Mucosa of rectum (tissue), 2 donors: Measurements from ENCODE around the gene HOXA4.
A peak's percentile ranks its signal among the peaks of the same experiment; 100 is the strongest.

Experiments
- H3K27ac ChIP-seq, 2 donors: one replicate each; pipeline ENCODE4 v1.7.0; 2013; ENCODE audit warnings: inconsistent platforms in 2 of 2, low read depth in 2 of 2, low read length in 2 of 2
- H3K27me3 ChIP-seq, 2 donors: one replicate each; pipeline ENCODE4 v1.7.0; 2013; ENCODE audit warnings: low read length in 2 of 2; ENCODE audit not compliant: control insufficient read depth in 2 of 2, insufficient read depth in 2 of 2
- H3K36me3 ChIP-seq, 2 donors: one replicate each; pipeline ENCODE4 v1.7.0; 2013; ENCODE audit warnings: low read length in 2 of 2; ENCODE audit not compliant: control insufficient read depth in 2 of 2, insufficient read depth in 2 of 2
- H3K4me1 ChIP-seq, 2 donors: one replicate each; pipeline ENCODE4 v1.7.0; 2013; ENCODE audit warnings: low read length in 2 of 2, mild to moderate bottlenecking in 1 of 2; ENCODE audit not compliant: control insufficient read depth in 2 of 2, insufficient read depth in 2 of 2
- H3K4me3 ChIP-seq, 2 donors: one replicate each; pipeline ENCODE4 v1.7.0; 2013; ENCODE audit warnings: low read length in 2 of 2
- H3K9ac ChIP-seq, 2 donors: one replicate each; pipeline ENCODE4 v1.7.0; 2013; ENCODE audit warnings: low read length in 2 of 2, low read depth in 1 of 2, mild to moderate bottlenecking in 1 of 2
- H3K9me3 ChIP-seq, 2 donors: one replicate each; pipeline ENCODE4 v1.7.0; 2013; ENCODE audit warnings: low read length in 2 of 2; ENCODE audit not compliant: control insufficient read depth in 2 of 2
- donor health status: healthy.
- donor health status: Normal muscosa, but diverticular disease.

HOXA4 gene

DNA sequence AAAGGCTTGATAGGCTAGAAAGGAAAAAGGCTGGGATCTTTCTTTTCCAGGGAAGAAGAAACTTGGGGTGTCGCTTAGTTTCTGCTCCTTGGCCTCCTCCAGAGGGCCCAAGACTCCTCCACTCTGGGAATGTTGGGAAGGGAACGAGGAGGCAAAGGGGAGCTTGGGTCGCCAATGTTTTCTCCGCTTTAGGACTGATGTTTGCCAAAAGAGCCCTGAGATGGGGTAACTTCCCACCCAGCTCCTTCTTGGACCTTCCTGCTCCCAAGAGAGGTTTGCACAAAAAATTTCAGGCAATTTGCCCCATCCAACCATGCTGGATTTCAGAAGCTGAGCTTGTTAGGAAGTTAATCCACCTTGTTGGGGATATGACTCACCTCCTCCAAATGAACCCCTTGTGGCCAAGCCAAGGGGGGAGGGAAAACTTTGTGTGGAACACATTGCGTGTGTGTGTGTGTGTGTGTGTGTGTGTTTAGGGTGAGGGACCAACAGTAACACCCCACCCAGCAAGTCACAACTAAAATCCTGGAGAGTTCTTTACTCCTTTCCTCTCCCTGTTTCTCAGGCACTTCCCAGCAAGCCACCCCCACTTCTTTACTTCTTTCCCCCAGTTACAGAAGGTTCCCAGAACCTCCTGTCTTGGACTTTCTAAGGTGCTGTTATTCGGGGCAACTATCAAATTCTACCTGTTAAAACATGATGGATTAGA is 19.4 kb downstream of the HOXA4 start:
- Histone ChIP-seq H3K9me3 (no peaks in the 10 kb centered on the region), H3K27me3 (no peaks in the 10 kb centered on the region), H3K4me1 (peaks cover 60 to 70% of the 10 kb centered on the region in 2 donors), H3K27ac (peak overlapping the region; percentile 73 to 79), H3K9ac (peak overlapping the region; percentile 10 to 41), H3K4me3 (peak overlapping the region in 1 of 2 donors; percentile 50), H3K36me3 (peaks cover 3 to 8% of the 10 kb centered on the region in 2 donors)

DNA sequence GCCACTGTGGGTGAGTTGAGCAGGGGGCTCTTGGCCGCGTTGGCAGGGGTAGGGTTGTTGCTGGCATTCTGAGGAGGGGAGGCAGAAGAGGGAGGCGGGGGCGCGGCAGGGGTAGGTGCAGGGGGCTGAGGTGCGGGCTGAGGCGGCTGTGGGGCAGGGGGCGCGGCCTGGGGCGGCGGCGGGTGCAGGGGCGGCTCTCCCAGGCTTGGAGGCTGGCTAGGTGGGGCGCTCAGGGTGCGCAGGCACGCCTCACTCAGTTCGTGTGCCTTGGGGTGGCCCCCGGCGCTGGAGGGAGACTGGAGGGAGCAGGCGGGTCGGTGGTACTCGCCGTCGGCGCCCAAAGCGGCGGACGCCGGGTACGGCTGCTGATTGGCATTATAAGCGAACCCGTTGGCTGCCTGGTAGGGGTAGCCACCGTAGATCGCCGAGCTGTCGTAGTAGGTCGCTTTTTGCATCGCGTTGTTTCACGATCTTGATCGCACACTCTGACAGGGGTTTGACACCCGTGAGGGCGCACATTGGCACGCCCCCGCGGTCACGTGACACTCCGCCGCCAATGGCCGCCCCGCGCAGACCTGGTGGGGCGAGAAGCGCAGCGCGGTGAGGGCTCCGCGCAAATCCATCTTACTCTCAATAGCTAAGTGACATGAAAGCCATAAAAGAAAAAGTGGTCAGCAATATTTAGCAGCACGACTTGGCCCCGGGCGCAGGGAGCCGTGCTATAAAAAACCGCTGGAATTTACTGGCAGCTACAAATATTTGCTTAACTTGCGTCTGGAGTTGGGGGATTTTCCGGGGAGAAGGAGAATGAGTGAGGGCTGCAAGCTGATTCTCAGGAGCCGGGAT is 20.1 kb downstream of the HOXA4 start:
- peaks cover 3 to 8% of the 10 kb centered on the region in 2 donors for H3K36me3 ChIP-seq
- H3K4me3 ChIP-seq, result peak overlapping the region; percentile 4 to 50
- peak overlapping the region in 1 of 2 donors; percentile 41 for H3K9ac ChIP-seq
- H3K27ac ChIP-seq, result peak overlapping the region; percentile 73 to 79
- peaks cover 55 to 65% of the 10 kb centered on the region in 2 donors for H3K4me1 ChIP-seq
- no peaks in the 10 kb centered on the region for H3K9me3 ChIP-seq
- no peaks in the 10 kb centered on the region for H3K27me3 ChIP-seq

DNA sequence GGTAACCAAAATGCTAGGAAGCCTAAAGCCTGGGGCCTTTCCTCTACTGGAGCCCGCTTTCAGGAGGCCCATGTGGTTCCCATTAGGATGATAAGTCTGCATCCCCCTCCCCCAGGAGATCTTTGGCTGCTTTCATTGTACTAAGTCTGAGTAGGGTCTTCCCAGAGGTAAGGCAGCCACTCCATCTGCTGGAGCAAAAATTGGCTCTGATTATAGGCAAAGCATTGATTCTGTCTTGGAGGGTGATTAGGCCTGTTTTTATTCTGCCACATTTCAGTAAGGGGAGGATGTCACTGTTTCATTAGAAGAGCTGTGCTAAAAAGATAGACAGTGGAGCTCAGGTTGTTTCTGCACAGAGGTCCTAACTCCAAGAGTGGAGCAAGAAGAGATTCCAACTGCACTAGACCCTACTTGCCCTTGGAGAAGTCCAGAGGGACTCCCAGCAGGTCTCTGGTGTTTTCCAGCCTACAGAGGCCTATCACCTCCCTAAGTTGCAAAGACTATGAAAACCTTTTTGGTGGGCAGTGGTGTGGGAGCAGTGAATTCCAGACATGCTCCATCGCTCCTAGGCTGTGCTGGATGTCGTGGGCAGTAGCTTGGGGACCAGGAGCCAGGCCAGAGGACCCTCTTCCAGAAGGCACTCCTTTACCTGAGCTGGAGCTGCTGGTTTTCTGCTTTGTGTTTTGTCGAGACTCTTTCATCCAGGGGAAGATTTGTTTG is 20.9 kb downstream of the HOXA4 start:
- Histone ChIP-seq H3K9ac (peak overlapping the region in 1 of 2 donors; percentile 2), H3K9me3 (no peaks in the 10 kb centered on the region), H3K27me3 (no peaks in the 10 kb centered on the region), H3K27ac (peak overlapping the region; percentile 88 to 89), H3K4me3 (no peak overlapping the region), H3K36me3 (peaks cover 3 to 8% of the 10 kb centered on the region in 2 donors), H3K4me1 (peaks cover 48 to 59% of the 10 kb centered on the region in 2 donors)

DNA sequence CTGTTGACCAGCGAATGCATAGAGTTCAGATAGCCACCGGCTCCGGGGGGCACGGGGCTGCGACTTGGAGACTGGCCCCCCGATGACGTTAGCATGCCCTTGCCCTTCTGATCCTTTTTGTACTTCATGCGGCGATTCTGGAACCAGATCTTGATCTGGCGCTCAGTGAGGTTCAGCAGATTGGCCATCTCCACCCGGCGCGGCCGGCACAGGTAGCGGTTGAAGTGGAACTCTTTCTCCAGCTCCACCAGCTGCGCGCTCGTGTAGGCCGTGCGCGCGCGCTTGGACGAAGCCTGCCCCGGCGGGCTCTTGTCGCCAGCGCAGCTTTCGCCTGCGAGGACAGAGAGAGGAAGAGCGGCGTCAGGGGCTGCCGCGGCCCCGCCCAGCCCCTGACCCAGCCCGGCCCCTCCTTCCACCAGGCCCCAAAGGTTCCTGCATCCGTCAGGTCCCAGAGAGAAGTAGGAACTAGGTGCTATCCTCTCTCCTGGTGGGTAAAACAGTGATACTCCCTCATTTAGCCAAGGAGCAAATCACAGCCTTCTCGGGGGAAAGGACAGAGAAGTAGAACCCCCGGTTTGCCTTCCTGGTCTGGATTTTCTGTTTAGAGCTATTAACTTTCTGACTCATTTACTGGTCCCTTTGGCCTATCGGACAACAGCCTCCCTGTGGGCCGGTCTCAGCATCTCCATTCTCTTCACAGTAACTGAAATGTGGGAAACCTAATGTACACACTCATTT is 22.0 kb downstream of the HOXA4 start:
- peak overlapping the region; percentile 88 to 89 for H3K27ac ChIP-seq
- peak overlapping the region; percentile 49 to 78 for H3K9ac ChIP-seq
- H3K4me1 ChIP-seq, result peaks cover 44 to 59% of the 10 kb centered on the region in 2 donors
- no peaks in the 10 kb centered on the region for H3K9me3 ChIP-seq
- H3K4me3 ChIP-seq, result peak overlapping the region; percentile 52 to 58
- no peaks in the 10 kb centered on the region for H3K27me3 ChIP-seq
- peaks cover 3 to 8% of the 10 kb centered on the region in 2 donors for H3K36me3 ChIP-seq

DNA sequence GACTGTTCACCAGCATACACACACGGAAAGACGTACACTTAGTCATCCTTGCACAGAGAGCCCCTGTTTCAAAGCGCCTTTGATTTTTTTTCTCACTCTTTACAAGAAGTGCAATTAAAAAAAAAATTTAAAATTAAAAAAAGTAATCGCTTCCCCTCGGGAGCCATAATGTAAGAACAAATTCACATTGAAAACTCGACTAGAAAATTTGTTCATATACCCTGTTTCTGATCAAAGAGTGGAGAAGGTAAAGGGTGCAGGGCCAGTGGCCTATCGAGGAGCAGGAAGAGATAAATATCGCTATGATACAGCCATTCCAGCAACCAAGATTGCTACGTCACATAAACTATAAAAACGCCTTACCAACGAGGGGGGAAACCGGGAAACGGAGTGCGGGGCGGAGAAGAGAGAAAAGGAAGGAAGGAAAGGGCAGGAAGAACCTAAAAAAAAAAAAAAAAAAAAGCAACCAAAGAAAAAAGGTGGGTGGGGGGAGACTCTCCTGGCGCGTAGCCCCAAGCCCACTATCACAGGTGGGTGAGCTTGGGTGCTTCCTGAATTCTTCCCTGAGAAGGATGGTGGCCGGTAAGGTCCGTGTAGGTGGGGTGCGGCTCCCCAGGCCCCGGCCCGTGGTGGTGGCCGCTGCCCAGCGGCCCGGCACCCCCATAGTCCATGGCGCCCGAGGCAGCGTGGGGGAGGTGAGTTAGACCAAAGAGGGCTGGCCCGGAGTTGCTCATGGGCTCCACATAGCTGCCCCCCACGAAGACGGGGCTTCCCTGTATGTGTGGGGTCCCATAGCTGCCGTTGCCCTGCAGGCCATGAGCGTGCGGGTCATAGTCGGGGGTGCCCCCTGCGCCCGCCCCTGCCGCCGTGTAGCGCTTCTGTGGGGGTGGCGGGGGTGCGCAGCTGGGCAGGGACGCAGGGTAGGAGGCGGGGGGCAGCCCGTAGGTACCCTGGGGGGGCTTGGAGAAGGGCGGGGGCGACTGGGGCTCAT is 22.9 kb downstream of the HOXA4 start:
- H3K4me3 ChIP-seq, result peak overlapping the region; percentile 52 to 63
- peaks cover 39 to 61% of the 10 kb centered on the region in 2 donors for H3K4me1 ChIP-seq
- H3K27ac ChIP-seq, result peak overlapping the region; percentile 88 to 89

DNA sequence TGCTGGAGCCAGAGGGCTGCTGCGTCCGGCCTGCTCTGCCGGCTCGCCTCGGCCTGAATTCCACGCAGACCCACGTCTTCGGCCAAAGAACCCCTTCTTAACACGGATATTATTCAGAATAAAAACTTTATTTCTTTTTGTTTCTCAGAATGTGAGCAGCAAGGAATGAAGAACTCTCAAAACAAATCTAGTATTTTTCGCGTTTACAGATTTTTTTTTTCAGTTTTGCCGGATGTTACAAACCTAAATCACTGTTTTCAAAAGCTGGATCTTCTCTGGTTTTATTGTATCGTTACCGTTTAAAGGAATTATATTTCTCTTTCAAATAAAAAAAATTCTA is 23.7 kb downstream of the HOXA4 start:
- Histone ChIP-seq H3K4me1 (peaks cover 35 to 61% of the 10 kb centered on the region in 2 donors), H3K36me3 (peaks cover 3 to 8% of the 10 kb centered on the region in 2 donors), H3K9me3 (no peaks in the 10 kb centered on the region), H3K4me3 (peak overlapping the region; percentile 62 to 63), H3K9ac (peak overlapping the region; percentile 60 to 78), H3K27me3 (no peaks in the 10 kb centered on the region), H3K27ac (peak overlapping the region; percentile 71 to 89)

More for the DNA sequence above, 22.9 kb downstream of the HOXA4 start:
- H3K36me3 ChIP-seq, result peaks cover 3 to 8% of the 10 kb centered on the region in 2 donors
- H3K9me3 ChIP-seq, result no peaks in the 10 kb centered on the region
- no peaks in the 10 kb centered on the region for H3K27me3 ChIP-seq
- peak overlapping the region; percentile 49 to 78 for H3K9ac ChIP-seq

DNA sequence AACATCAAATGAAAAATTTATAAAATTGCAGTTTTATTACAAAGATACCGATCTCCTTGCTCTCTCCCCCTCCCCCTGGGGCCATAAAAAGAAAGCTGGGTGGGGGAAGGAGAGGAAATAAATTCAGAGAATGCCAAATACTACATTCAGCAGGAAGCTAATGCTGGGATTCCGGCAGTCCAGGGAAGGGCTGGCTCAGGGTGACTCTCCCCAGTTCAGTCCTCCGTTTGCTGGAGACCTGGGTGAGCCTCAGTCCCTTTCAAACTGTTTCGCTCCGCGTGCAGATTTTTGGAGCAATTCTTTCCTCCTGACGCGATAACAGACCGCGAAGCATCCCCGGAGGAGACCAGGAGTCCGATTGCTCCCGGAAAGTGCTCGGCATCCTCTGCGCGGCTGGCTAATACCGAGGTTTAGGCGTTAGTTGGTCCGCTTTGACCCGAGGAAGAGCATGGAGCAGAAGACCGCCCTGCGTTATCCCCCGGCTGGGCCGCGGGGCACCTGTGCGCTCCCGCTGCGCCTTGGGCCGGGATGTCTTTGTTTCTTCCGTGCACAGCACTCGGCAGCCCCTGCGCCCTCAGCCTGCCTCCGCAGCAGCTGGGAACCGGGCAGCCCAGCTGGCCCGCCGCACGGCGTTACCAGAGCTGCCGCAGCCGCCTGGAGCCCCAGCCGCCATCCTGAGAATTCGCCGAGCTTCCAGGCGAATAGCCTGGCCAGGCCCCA is 24.2 kb downstream of the HOXA4 start:
- Histone ChIP-seq H3K9me3 (no peaks in the 10 kb centered on the region), H3K27me3 (no peaks in the 10 kb centered on the region), H3K36me3 (peaks cover 3 to 8% of the 10 kb centered on the region in 2 donors), H3K4me3 (peak overlapping the region; percentile 62 to 63), H3K9ac (peak overlapping the region; percentile 60 to 78), H3K27ac (peak overlapping the region; percentile 71 to 89), H3K4me1 (peaks cover 30 to 56% of the 10 kb centered on the region in 2 donors)

DNA sequence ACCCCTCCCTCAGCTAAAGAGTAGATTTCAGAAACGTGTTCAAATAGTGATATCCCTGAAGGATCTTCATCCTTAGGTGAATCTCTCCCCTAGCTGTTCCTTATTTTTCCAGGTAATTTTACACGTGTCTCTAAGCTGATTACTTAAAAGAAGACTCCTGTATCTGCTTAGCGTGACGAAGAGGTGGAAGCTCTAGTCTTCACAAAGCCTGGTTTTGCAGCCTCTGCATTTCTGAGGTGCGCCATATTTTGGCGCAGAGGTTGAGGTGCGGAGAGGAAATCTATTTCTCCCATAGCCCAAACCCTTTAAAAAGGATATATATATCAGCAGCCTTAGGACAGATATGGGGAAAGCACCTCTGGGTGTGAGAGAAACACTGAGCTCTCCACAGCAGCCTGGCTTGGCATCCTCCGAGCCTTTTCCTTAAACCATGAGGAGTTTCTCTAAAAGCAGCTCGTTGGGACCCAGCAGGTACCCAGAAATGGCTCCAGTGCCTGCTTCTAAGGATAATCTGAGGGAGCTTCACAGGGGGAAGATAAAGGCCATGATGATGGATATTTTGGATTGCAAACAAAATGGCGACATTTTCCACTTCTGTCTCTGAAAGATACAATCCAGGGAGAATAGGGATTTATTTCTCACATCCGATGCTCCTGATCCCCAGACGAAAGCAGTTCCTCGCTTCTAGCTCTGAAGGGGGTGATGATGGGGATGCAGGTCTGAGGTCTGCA is 25.1 kb downstream of the HOXA4 start:
- no peaks in the 10 kb centered on the region for H3K9me3 ChIP-seq
- peaks cover 3 to 8% of the 10 kb centered on the region in 2 donors for H3K36me3 ChIP-seq
- peak overlapping the region in 1 of 2 donors; percentile 78 for H3K9ac ChIP-seq
- peaks cover 24 to 55% of the 10 kb centered on the region in 2 donors for H3K4me1 ChIP-seq
- no peak overlapping the region for H3K4me3 ChIP-seq
- H3K27me3 ChIP-seq, result no peaks in the 10 kb centered on the region
- peak overlapping the region; percentile 71 to 89 for H3K27ac ChIP-seq
